Left lung (tissue), 10 donors: ENCODE results near the gene MAP3K5. TPM values are rescaled to one million over a fixed set of nuclear protein-coding genes. Genes with fewer than 3 reads are reported as not detected.
A peak's percentile ranks its signal among the peaks of the same experiment; 100 is the strongest.

ENCODE experiments used
- ATAC-seq: fragments of 200-7000 bp; cut with Tn5 transposase; one replicate; pipeline ENCODE4 v1.9.1; 2020; ENCODE audit warnings: moderate library complexity
- DNase-seq, 4 donors: peaks; one replicate each; pipeline ENCODE4 v3.0.0-alpha.2; 2013 to 2020
- H3K27ac ChIP-seq, 2 donors: fragments of 200-600 bp; sonication (generic) in 1 of 2; one replicate each; pipeline versions ENCODE4 v1.5.0 to v1.8.0; 2020 to 2021
- H3K27me3 ChIP-seq, 2 donors: fragments of 200-600 bp; sonication (generic) in 1 of 2; one replicate each; pipeline versions ENCODE4 v1.5.0 to v1.8.0; 2020 to 2021
- H3K36me3 ChIP-seq, 2 donors: fragments of 200-600 bp; sonication (generic) in 1 of 2; one replicate each; pipeline versions ENCODE4 v1.5.0 to v1.8.0; 2020 to 2021
- H3K4me1 ChIP-seq, 2 donors: fragments of 200-600 bp; one replicate each; pipeline ENCODE4 v1.8.0; 2021
- H3K4me3 ChIP-seq, 2 donors: fragments of 200-600 bp; sonication (generic) in 1 of 2; one replicate each; pipeline versions ENCODE4 v1.5.0 to v1.8.0; 2020 to 2021; ENCODE audit warnings: mild to moderate bottlenecking in 1 of 2
- H3K9me3 ChIP-seq, 2 donors: fragments of 200-600 bp; sonication (generic) in 1 of 2; one replicate each; pipeline versions ENCODE4 v1.5.0 to v1.8.0; 2020 to 2021
- CTCF ChIP-seq, 2 donors: fragments of 200-600 bp; sonication (generic) in 1 of 2; IDR thresholded peaks; one replicate each; pipeline versions ENCODE4 v1.5.0 to v1.8.0; 2021; ENCODE audit warnings: antibody characterized with exemption in 2 of 2
- intact Hi-C, 2 donors: fragments of 100-400 bp; cut with DNase I; formaldehyde crosslinking; loops; one replicate each; pipeline versions ENCODE4 v1.11.2 to v1.14.2; 2022
- polyA plus RNA-seq, 6 donors: library from polyadenylated mRNA; unstranded; fragments of 120-200 nt; gene quantifications; one replicate each; pipeline ENCODE4 v1.2.1, GENCODE V29; 2013; ENCODE audit not compliant: insufficient read length in 6 of 6
- total RNA-seq, 2 donors: library from RNA; stranded (reverse); fragmentation: NEBNext Ultra II Directional; extraction: Animal tissue kit (Norgen Biotek cat#: 25700); gene quantifications; one replicate each; pipeline ENCODE4 v1.2.1, GENCODE V29; 2021
- donor health status: DM: no; HTN: yes; CAD: no.
- donor health status: DM: no; HTN: no; CAD: no.

MAP3K5 gene
- total and polyA plus RNA-seq, 8 donors, result 6.3 to 27.7 (median 7.2) TPM

GRCh38 chr6:136640132-136640915 is 152.0 kb downstream of the MAP3K5 start:
- intact Hi-C loops, result no loop called here
- H3K4me1 ChIP-seq, result peaks cover 4 to 13% of the 10 kb centered on the region in 2 donors
- ATAC-seq, result no peak
- TF ChIP-seq CTCF (IDR thresholded peaks at IDR 0.05), result no peak
- H3K27me3 ChIP-seq, result no peaks in the 10 kb centered on the region
- H3K27ac ChIP-seq, result no peak overlapping the region
- H3K9me3 ChIP-seq, result no peaks in the 10 kb centered on the region
- no peak for DNase-seq
- no peak overlapping the region for H3K4me3 ChIP-seq
- peaks cover 0 to 30% of the 10 kb centered on the region in 2 donors for H3K36me3 ChIP-seq

GRCh38 chr6:136639702-136640101 is 152.6 kb downstream of the MAP3K5 start:
- ATAC-seq (no peak), DNase-seq (no peak)
- peaks cover 4 to 12% of the 10 kb centered on the region in 2 donors for H3K4me1 ChIP-seq
- H3K9me3 ChIP-seq, result no peaks in the 10 kb centered on the region
- no peak overlapping the region for H3K27ac ChIP-seq
- H3K27me3 ChIP-seq, result no peaks in the 10 kb centered on the region
- H3K36me3 ChIP-seq, result peaks cover 0 to 34% of the 10 kb centered on the region in 2 donors
- TF ChIP-seq CTCF (IDR thresholded peaks at IDR 0.05), result no peak
- no peak overlapping the region for H3K4me3 ChIP-seq
- intact Hi-C loops, result no loop called here

GRCh38 chr6:136635615-136636014 is 156.7 kb downstream of the MAP3K5 start:
- H3K4me1 ChIP-seq, result no peaks in the 10 kb centered on the region
- TF ChIP-seq CTCF (IDR thresholded peaks at IDR 0.05), result no peak
- no peak overlapping the region for H3K27ac ChIP-seq
- DNase-seq (no peak), ATAC-seq (peak; percentile 84)
- intact Hi-C loops, result no loop called here
- H3K36me3 ChIP-seq, result peaks cover 0 to 62% of the 10 kb centered on the region in 2 donors
- no peak overlapping the region for H3K4me3 ChIP-seq
- no peaks in the 10 kb centered on the region for H3K27me3 ChIP-seq
- H3K9me3 ChIP-seq, result no peaks in the 10 kb centered on the region

- no peak overlapping the region for H3K27ac ChIP-seq
- no peak for TF ChIP-seq CTCF (IDR thresholded peaks at IDR 0.05)
- intact Hi-C loops, result no loop called here
- H3K36me3 ChIP-seq, result peaks cover 0 to 82% of the 10 kb centered on the region in 2 donors
- H3K27me3 ChIP-seq, result no peaks in the 10 kb centered on the region
- H3K9me3 ChIP-seq, result no peaks in the 10 kb centered on the region
- ATAC-seq (no peak), DNase-seq (no peak)
- H3K4me3 ChIP-seq, result no peak overlapping the region
- H3K4me1 ChIP-seq, result no peaks in the 10 kb centered on the region
These were observed 158.9 kb downstream of the MAP3K5 start for GRCh38 chr6:136633355-136633754.

GRCh38 chr6:136628996-136629395 is 163.3 kb downstream of the MAP3K5 start:
- Histone ChIP-seq H3K27me3 (no peaks in the 10 kb centered on the region), H3K4me3 (no peak overlapping the region), H3K27ac (no peak overlapping the region), H3K36me3 (peaks cover 0 to 50% of the 10 kb centered on the region in 2 donors), H3K4me1 (no peaks in the 10 kb centered on the region), H3K9me3 (no peaks in the 10 kb centered on the region)
- ATAC-seq, result no peak
- no peak for DNase-seq
- no peak for TF ChIP-seq CTCF (IDR thresholded peaks at IDR 0.05)
- intact Hi-C loops, result no loop called here
